Measurements from ENCODE around the gene ATF2. TPM values are rescaled to one million over a fixed set of nuclear protein-coding genes. Genes with fewer than 3 reads are reported as not detected.

Gene ATF2
- polyA plus RNA-seq, 3 donors, result 17.4 to 24.0 (median 22.1) TPM

DNA sequence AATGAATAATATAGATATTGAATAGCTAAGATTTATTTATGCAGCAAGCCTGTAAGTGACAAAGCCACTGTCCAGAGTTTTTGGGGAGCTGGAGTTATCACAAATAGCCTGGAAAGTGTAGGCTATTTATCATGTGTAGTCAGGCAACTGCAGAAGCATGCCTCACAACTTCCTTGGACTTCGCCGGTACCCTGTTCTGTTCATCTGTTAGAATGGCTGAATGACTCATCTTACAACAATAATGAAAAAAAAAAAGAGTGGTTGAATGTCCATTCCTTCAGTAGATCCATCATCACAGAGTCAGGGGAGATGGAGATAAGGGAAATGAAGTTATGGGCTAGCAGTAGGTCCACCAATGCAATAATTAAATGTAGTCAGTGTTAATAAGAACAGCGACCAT is 37.5 kb upstream of the ATF2 start:
- H3K36me3 ChIP-seq (replicated peaks in 1 of 2; ENCODE audit: control insufficient read depth in 1 of 2, insufficient read depth in 2 of 2, low read length in 2 of 2), result no peaks in the 10 kb centered on the region
- H3K36me3 Mint-ChIP-seq, result no peaks in the 10 kb centered on the region
- peaks cover 15 to 29% of the 10 kb centered on the region in 2 donors for H3K27me3 ChIP-seq (ENCODE audit: control insufficient read depth in 2 of 2, insufficient read depth in 2 of 2, low read length in 2 of 2)
- no peaks in the 10 kb centered on the region for H3K9me3 ChIP-seq (replicated peaks in 1 of 2; ENCODE audit: control insufficient read depth in 1 of 2, insufficient read depth in 1 of 2, low read length in 2 of 2)
- H3K4me2 ChIP-seq (replicated peaks; ENCODE audit: extremely low read depth, low read length, poor library complexity, severe bottlenecking), result no peak overlapping the region
- no peak overlapping the region for H3K4me3 ChIP-seq (replicated peaks in 1 of 3; ENCODE audit: low read depth in 2 of 3, low read length in 3 of 3)
- no peaks in the 10 kb centered on the region for H3K4me1 Mint-ChIP-seq
- H3K9ac ChIP-seq (ENCODE audit: insufficient read depth, low read length, poor library complexity, severe bottlenecking), result no peak overlapping the region
- TF ChIP-seq, protein P1, sequence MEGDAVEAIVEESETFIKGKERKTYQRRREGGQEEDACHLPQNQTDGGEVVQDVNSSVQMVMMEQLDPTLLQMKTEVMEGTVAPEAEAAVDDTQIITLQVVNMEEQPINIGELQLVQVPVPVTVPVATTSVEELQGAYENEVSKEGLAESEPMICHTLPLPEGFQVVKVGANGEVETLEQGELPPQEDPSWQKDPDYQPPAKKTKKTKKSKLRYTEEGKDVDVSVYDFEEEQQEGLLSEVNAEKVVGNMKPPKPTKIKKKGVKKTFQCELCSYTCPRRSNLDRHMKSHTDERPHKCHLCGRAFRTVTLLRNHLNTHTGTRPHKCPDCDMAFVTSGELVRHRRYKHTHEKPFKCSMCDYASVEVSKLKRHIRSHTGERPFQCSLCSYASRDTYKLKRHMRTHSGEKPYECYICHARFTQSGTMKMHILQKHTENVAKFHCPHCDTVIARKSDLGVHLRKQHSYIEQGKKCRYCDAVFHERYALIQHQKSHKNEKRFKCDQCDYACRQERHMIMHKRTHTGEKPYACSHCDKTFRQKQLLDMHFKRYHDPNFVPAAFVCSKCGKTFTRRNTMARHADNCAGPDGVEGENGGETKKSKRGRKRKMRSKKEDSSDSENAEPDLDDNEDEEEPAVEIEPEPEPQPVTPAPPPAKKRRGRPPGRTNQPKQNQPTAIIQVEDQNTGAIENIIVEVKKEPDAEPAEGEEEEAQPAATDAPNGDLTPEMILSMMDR (IDR thresholded peaks at IDR 0.05), result no peak
- intact Hi-C loops (cut with micrococcal nuclease), result no loop called here
- DNase-seq, result no peak
- no peak overlapping the region for H3K4me3 Mint-ChIP-seq
- no peaks in the 10 kb centered on the region for H3K4me1 ChIP-seq (ENCODE audit: control insufficient read depth in 1 of 2, insufficient read depth in 2 of 2, low read length in 2 of 2)
- WGBS (ENCODE audit: insufficient coverage), result no CpG with 5 or more reads among the region's 3 CpGs
- no peak overlapping the region for H3K27ac Mint-ChIP-seq
- H2AFZ ChIP-seq (ENCODE audit: insufficient read depth, low read depth, low read length, poor library complexity, severe bottlenecking), result no peak overlapping the region
- H3K9me3 Mint-ChIP-seq, result peaks cover 0 to 1% (median 0%) of the 10 kb centered on the region in 7 donors
- H3K27ac ChIP-seq (ENCODE audit: low read depth in 1 of 2, low read length in 2 of 2), result no peak overlapping the region
- H3K27me3 Mint-ChIP-seq (ENCODE audit: low read depth in 3 of 3), result peaks cover 6 to 16% (median 13%) of the 10 kb centered on the region in 3 donors
- no peaks in the 10 kb centered on the region for H3K79me2 ChIP-seq (ENCODE audit: insufficient read depth, low read length)
- no peaks in the 10 kb centered on the region for H4K20me1 ChIP-seq (ENCODE audit: insufficient read depth, low read length)

DNA sequence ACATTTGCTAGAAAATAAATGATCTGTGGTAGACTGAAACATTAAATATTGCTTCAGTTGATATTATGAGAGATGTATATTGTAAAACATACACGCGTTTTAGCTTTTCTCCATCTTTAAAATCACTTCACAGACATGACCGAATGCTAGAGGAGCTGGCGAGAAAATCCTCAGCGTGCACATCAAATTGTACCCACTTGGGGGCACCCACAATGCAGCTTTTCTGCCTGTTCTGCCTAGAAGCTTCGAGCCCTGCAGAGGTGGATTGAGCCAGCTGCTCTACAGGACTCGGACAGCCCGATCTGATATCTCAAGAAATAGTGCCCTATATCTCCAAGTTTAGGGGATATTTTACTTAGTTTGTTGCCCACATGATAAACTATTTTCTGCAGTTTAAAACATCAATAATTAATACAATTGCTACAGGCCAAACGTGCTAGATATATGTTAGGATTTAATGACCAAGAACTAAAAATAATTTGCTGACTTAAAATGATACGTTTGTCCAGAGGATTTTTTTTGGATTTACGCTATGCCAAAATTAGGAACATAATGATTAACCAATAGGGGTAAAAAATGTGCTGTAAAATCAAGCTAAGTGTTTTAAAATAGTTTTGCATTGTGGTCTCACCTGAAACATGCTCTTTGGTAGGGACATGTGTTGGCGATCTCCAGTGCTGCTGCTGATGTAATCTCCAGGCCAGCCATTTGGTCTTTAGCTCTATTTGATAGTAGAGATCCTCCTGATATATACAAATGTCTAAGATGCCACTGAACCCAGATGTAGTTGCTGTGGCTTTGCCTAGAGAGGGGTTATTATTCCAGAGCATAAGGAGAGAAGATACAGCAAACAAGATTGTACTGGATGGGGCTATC is 35.9 kb upstream of the ATF2 start:
- Histone ChIP-seq H3K4me3 (replicated peaks in 1 of 3; ENCODE audit: low read depth in 2 of 3, low read length in 3 of 3) (no peak overlapping the region), H3K27me3 (ENCODE audit: control insufficient read depth in 2 of 2, insufficient read depth in 2 of 2, low read length in 2 of 2) (peaks cover 15 to 29% of the 10 kb centered on the region in 2 donors), H3K9ac (ENCODE audit: insufficient read depth, low read length, poor library complexity, severe bottlenecking) (no peak overlapping the region), H3K27ac (ENCODE audit: low read depth in 1 of 2, low read length in 2 of 2) (no peak overlapping the region), H2AFZ (ENCODE audit: insufficient read depth, low read depth, low read length, poor library complexity, severe bottlenecking) (no peak overlapping the region), H4K20me1 (ENCODE audit: insufficient read depth, low read length) (no peaks in the 10 kb centered on the region), H3K9me3 (replicated peaks in 1 of 2; ENCODE audit: control insufficient read depth in 1 of 2, insufficient read depth in 1 of 2, low read length in 2 of 2) (no peaks in the 10 kb centered on the region), H3K79me2 (ENCODE audit: insufficient read depth, low read length) (no peaks in the 10 kb centered on the region), H3K4me1 (ENCODE audit: control insufficient read depth in 1 of 2, insufficient read depth in 2 of 2, low read length in 2 of 2) (no peaks in the 10 kb centered on the region), H3K4me2 (replicated peaks; ENCODE audit: extremely low read depth, low read length, poor library complexity, severe bottlenecking) (no peak overlapping the region), H3K36me3 (replicated peaks in 1 of 2; ENCODE audit: control insufficient read depth in 1 of 2, insufficient read depth in 2 of 2, low read length in 2 of 2) (no peaks in the 10 kb centered on the region)
- TF ChIP-seq, protein P1 (IDR thresholded peaks at IDR 0.05), result peak; percentile 22
- WGBS (ENCODE audit: insufficient coverage), result 50% methylated on average over 2 of the region's 12 CpGs
- Mint-ChIP-seq H3K27ac (no peak overlapping the region), H3K9me3 (peaks cover 0 to 9% (median 4%) of the 10 kb centered on the region in 7 donors), H3K27me3 (ENCODE audit: low read depth in 3 of 3) (peaks cover 6 to 18% (median 15%) of the 10 kb centered on the region in 3 donors), H3K4me3 (no peak overlapping the region), H3K36me3 (no peaks in the 10 kb centered on the region), H3K4me1 (no peaks in the 10 kb centered on the region)
- DNase-seq, result peak in 1 of 3 donors; percentile 4
- intact Hi-C loops (cut with micrococcal nuclease), result no loop called here
